Brain pericyte (primary cell): Measurements from ENCODE around the gene SRRT.
A peak's percentile ranks its signal among the peaks of the same experiment; 100 is the strongest.

Source experiments
- DNase-seq: peaks from one replicate; pipeline ENCODE4 v3.0.0-alpha.2; 2012; ENCODE audit warnings: low read depth, low spot score

Gene SRRT, protein sequence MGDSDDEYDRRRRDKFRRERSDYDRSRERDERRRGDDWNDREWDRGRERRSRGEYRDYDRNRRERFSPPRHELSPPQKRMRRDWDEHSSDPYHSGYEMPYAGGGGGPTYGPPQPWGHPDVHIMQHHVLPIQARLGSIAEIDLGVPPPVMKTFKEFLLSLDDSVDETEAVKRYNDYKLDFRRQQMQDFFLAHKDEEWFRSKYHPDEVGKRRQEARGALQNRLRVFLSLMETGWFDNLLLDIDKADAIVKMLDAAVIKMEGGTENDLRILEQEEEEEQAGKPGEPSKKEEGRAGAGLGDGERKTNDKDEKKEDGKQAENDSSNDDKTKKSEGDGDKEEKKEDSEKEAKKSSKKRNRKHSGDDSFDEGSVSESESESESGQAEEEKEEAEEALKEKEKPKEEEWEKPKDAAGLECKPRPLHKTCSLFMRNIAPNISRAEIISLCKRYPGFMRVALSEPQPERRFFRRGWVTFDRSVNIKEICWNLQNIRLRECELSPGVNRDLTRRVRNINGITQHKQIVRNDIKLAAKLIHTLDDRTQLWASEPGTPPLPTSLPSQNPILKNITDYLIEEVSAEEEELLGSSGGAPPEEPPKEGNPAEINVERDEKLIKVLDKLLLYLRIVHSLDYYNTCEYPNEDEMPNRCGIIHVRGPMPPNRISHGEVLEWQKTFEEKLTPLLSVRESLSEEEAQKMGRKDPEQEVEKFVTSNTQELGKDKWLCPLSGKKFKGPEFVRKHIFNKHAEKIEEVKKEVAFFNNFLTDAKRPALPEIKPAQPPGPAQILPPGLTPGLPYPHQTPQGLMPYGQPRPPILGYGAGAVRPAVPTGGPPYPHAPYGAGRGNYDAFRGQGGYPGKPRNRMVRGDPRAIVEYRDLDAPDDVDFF

DNA sequence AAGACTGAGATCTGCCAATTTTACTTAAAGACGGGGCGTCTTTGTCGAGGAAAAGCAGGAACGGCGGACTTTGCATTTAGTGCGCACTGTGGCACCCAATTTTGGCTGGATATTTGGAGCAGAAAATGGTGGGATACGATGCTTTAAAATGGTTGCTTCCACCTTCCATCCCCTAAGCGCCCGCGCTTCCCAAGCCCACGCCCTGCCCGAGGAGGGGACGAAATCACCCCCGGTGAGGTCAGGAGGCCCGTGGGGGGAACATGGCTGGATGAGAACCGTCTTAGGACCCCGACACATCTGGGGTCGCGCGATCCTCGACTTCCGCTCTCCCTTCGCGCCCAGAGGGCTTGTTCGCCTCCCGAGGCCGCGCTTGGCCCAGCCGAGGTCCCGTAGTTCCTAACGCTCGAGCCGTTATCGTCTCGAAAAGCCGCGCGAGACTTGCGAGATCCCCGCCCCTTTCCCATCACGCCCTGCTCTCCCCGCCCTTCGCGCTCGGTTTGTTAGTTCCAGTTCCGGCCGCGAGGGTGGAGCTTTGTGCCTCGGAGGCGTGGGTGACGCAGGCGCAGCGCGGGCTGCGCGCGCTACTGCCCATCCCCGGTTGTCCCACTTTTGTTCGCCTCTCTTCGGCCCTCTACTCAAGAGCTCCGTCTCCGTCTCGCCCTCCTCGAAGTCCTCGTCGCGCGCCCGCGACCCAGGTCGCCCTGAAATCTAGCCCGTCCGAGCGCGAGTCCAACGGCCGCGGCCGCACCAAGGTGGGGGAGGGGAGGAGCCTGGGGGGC, at the start of gene SRRT:
SRRT (plus strand) TSS at position 527 of the 779 bp plus-strand sequence. CDS start 488 bp downstream, outside the sequence.
- peak; percentile 96 for DNase-seq

DNA sequence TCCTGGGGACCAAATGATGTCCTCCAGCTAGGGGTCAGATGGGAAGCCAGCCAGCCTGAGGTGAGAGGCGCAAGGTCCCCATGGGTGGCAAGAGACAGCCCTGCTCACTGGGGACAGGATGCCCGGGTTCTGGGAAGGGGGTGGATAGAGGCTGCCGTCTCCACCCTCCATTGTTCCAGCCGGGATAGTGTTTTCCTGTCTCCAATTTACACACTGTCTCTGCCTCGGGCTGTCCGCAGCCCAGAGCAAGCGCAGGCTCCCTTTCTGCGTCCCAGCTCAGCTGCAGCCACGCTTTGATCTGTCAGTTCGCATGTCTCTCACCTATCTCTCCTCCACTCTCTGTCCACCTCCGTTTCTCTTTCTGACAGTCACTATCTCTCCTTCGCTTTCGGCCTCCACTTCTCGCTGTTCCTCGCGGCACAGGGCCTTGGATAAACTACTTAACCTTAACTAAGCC, 49.7 kb upstream of the SRRT start:
- no peak for DNase-seq

DNA sequence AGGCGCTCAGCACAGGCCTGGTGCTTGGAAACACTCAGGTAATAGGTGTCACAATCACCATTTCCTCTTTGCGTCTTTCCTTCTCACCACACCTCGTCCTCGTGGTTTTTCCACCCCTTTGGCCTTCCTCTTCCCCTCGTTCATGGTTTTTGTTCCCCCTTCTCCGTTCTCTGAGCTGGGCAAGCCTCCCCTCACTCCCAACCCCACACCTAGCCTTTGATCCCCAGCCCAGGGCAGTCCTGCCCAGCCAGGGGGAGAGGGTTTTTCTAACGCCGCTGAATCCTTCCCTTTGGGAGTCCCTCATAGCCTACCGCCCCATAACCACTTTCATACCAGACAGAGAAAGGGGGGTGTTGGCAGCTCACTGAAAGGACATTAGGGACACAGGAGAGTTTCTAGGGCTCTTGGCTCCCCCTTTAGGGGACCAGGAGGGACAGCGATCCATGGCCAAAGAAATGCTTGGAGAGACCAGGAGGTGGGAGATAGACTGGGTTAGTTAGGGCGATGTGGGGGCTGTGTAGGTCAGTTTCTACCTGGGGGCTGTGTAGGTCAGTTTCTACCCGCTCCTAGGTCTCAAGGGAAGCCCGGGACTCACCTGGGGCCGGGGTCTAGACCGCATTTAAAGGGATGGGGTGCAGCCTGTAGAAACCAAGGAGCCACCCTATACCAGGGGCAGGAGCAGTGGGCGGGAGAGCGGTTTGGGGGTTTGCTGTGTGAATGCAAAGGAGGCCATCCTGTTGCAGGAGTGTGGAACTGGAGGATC, 49.0 kb upstream of the SRRT start:
- DNase-seq: no peak

DNA sequence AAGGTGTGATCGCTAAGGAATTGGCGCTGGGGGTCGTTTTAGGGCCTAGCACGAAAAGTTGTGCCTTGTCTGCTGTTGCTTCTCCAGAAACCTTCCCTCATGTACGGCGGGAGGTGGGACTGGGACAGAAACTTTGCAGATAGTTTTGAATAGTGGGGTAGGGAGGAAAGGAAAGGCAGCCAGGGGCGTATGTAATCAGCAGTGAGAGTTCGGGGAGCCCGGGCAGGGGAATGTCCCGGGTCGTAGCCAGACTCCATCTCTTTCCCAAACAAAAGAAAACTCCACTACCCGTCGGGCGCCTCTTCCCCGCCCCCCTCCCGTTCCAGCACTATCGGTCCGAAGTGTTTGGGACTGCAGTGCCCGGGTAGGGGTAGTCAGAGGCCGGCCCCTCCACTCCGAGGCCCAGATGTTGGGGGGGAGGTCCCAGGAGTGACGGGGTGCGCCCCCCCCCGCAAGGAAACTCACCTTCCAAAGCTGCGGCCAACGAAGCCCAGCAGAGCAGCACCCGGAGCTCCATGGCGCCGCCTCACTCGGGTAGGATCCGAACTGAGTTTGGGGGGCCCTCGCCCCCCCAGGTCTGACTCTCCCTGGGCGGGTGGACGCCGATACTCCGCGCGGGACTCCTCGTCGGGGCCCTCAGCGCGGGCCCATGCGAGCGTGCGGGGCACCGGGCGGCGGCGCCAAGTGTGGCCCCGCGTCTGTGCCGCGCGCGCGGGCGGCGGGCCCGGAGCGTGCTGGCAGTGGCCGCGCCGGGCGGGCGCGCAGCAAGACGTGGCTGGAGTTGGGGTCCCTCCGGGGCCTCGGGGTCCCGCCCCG, 48.2 kb upstream of the SRRT start:
- DNase-seq: no peak

DNA sequence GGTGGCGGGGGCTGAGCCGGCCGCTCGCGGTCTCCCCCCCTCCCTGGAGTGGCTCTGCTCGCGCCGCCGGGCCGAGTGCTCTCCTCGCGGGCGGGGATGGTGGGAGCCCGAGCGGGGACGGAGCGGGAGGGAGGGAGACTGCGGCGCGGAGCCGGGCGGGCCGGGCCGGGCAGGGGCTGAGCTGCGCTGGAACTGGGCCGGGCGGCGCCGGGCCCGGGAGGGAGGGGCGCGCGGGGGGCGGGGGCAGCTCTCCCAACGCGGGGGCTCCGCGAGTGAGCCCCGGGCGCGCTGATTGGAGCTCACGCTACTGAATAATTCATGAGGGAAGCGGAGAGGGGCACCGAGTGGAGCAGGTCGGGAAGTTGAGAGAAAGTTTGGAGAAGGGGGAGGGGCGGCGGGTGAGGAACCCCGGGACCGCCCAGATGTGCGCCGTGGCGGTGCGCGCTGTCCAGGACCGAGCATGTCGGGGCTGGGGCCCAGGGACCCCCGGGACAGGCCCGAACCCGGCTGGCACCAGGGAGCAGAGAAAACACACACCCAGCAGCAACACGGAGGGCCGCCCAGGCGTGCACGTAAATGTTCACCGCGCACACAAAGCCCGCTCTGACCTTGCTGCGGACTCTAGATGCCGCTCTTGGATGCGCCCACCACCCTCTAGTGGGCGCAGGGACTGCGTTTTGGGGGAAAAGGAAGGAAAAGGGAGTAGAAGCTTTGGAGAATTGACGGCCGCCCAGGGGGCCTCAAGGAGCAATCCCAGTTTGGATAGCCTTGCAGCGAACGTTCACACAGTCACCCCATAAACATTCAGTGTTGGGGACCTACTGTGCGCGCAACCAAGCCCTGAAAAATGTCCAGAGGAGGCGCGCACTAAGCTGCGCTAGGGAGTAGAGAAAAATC, 47.3 kb upstream of the SRRT start, which contains the start of gene EPHB4:
EPHB4 (minus strand) TSS at position 194 of the 897 bp plus-strand sequence. CDS start 493 bp downstream, outside the sequence.
- peak; percentile 42 for DNase-seq

DNA sequence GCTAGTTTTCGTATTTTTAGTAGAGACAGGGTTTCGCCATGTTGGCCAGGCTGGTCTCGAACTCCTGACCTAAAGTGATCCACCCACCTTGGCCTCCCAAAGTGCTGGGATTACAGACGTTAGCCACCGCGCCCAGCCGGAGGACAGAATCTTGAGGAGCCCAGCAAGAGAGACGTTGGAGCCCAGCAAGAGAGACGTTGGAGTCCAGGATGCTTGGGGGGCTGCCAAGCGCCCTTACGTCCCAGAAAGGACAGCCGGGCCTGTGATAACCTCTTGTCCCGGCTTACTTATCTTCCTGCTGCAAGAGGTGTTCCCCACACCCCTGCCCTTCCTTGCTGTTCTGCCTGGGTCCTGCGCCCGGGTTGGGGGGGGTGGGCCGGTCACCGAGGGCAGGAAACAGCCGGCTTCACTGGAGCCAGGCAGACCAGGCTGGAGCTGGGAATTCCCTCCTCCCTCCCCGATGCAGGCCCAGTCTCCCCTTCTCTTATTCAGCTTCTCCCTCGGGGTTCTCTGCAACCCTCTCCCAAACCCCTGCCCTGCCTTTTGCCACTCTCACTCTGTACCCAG, 45.7 kb upstream of the SRRT start:
- no peak for DNase-seq

DNA sequence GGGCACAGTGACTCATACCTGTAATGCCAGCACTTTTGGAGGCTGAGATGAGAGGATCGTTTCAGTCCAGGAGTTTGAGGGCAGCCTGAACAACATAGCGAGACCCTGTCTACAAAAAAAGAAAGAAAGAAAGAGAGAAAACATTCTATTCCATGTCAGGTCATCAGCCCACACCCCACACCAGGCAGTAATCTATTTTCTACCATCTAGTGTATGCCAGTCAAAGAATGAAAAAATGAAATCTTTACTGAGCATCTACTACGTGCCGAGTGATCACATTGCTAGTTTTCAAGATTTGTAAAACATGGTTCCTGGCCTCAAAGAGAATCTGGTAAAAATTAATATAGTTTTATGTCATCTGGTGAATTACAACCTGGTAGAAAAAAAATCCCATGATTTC, 44.5 kb upstream of the SRRT start:
- DNase-seq: no peak

DNA sequence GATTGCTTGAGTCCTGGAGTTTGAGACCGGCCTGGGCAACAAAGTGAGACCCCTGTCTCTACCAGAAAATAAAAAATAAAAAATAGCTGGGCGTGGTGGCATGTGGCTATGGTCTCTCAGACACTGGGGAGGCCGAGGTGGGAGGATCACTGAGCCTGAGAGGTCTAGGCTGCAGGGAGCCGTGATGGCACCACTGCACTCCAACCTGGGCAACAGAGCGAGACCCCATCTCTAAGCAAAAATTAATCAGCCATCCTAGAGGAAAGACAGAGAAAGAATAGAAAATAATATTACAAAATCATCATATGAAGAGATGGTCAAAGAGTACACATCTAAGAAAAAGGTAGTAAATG, 42.6 kb upstream of the SRRT start:
- DNase-seq: no peak

DNA sequence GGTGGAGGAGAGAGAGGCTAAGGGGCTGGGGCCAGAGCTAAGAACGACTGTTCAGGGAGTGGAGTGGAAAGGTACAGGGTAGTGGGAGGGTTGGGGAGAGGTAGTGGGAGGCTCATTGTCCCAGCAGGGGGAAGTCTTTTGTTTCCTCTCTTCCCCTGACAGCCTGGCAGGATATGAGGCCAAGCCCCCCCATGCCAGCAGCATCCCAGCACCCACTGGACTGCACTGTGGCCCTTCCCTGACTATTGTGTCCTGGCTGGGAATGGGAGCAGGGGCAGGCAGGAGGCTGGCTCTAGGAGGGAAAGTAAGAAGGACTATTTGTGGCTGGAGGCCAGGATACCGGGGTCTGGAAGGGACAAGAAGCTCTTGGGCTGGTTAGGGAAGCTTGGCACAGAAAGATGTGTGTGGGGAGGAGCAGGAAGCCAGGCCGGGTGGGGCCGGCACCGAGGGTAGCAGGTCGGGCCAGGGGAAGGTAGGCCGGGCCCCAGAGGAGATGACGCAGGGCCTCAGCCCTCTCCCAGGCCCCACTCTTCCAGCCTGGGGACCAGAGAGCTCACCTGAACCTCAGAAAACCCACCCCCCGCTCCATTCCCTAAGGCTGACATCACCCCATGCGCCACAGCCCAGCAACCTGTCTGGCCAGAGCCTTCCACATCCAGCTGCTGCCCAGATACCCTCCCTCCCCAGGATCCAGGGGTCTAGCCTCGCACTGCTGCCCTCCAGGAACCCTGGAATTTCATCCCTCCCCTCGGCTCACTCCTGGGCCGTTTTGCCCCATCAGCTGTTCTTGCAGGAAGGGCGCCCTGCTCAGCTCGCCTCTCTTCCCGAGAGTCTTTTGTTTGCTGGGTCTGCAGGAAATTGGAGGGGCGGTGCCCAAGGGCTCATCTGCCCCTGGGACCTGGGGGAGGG, 38.7 kb upstream of the SRRT start:
- no peak for DNase-seq

DNA sequence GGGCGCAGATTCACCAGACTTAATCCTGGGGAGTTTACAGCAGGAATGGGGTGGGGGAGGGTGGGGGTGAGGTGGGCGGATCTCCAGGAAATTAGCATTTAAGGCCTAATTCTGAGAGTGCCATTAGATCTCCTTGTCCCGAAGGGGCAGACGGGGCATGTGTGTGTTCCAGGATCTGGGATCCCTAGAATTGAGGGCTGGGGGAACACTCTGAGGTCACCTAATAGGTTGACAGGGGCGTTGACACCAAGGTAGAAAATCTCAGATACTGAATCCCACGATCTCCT, 38.1 kb upstream of the SRRT start:
- no peak for DNase-seq

DNA sequence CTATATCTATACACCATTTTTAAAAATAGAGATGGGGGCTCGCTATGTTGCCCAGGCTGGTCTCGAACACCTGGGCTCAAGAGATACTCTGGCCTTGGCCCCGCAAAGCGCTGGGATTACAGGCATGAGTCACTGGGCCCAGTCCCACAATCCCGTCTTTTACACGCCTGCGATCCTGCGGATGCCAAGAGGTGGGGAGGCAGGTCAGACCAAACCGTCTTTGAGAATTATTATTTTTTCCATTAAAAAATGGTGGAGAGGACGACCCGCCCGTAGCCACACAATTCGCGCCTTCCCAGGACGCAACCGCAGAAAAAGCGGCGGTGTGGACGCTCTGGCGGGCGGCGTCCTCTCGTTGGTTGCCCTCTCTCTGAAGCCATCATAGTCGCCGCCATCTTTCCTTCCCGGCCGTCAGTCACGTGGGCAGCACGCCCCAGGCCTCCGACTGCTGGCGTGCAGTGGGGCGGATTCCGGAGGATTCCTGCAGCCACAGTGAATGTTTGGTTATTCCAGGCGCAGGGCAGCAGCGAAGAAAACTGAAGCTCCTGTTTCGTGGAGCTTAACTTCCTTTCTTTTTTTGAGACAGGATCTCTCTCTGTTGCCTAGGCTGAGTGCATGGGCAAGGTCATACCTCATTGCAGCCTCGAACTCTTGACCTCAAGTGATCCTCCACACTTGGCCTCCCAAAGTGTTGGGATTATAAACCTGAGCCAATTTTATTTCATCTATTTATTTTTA, 37.6 kb upstream of the SRRT start:
- DNase-seq: peak; percentile 79

DNA sequence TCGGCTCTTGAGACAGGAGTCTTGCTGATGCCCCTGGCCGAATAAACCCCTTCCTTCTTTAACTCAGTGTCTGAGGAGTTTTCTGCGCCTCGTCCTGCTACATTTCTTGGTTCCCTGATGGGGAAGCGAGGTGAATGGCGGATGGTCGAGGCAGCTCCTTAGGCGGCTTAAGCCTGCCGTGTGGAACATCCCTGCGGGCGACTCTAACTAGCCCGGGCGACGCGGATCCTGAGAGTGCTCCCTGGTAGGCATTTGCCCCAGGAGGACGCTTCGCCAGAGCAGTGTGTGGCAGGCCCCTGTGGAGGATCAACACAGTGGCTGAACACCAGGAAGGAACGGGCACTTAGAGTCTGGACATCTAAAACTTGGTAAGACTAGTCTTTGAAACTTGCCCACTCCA, 35.5 kb upstream of the SRRT start:
- no peak for DNase-seq

DNA sequence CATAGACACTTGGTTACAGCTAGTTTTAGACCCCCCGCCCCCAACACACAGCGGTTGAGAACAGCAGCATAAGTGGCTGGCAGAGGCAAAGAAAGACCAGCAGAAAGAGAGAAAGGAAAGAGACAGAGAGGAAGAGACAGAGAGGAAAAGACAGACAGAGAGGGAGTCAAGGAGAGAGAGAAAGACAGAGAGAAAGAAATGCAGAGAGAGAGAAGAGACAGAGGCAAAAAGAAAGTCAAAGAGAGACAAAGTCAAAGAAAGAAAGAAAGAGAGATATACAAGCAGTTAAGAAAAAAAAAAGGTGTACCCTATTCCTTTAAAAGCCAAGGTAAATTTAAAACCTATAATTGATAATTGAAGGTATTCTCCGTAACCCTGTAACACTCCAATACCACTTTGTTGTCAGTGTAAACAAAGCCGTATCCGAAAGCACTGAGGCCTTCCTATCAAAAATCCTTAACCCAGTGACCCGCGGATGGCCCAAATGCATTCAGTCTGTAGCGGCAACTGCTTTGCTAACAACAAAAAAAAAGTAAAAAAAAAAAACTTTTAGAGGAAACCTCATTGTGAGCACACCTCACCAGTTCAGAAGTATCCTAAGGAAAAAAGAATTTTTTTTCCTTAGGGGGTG, 34.3 kb upstream of the SRRT start:
- DNase-seq: no peak

DNA sequence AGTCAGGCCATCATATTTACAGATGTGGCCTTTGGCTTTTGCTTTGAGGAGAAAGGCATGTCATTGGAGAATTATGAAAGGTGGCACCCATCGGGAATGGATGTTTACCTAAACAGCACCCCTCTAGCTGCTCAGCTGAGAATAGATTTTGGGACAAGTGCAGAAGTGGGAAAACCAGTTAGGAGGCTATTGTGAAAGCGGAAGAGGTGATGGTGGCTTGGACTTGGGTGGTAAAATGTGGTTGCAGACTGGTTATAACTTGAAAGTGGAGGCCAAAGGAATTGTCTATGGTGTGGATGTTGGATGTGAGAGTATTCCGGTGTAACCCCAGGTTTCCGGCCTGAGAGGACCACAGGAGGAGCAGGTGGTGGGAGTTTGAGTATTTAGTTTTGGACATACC, 27.5 kb upstream of the SRRT start:
- DNase-seq: no peak

DNA sequence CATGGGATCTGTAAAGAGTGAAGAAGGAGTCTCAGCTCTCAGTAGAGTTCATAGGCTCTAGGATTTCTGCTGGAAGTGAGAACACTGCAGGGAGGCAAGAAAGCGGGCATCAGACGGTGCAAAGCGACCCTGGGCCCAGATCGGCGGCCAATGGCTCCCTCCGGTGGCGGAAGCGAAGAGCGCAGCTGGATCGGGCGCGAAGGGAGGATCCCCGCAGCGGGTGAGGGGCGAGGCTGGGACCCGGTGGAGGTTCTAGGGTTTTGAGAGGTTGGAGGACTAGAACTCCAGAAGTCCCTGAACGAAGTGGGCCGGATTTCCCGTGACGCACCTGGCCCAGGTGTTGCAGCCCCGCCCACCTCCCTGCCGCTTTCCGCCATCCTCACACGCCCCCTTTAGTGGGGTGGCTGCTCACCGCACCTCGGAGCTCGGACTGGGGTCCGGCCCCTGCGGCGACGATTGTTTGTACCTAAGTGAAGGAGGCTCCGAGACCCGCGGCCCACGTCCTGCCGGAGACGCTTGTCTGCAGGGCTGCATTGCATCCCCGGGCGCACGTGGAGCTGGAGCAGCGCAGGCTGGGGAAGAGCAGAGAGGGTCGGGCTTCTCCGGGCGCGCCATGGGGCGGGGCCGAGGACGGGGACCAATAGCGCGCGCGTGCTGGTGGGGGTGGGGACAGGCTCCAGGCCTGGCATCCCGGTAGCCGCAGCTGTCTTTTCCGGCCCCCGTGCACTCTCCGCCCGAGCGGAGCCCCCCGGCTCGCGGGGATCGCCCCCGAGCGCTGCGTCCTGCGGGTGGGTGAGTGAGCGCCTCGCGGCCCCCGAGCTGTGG, 22.6 kb upstream of the SRRT start, which contains the start of gene SLC12A9:
SLC12A9 (plus strand) TSS at position 666 of the 825 bp plus-strand sequence. CDS start 1,485 bp downstream, outside the sequence.
- DNase-seq: peak; percentile 65
